WTC11 (cell line): ENCODE measurements around the gene COL2A1.

Source experiments
- CBFB ChIP-seq: sonication (generic); formaldehyde crosslinking; IDR thresholded peaks from 2 replicates; pipeline ENCODE4 v1.8.1; 2022; ENCODE audit warnings: mild to moderate bottlenecking, low read depth, missing genetic modification reagents
- CREM ChIP-seq: sonication (generic); formaldehyde crosslinking; IDR thresholded peaks from 2 replicates; pipeline ENCODE4 v1.8.1; 2022; ENCODE audit warnings: mild to moderate bottlenecking, missing genetic modification reagents, moderate library complexity
- ESRRA ChIP-seq: sonication (generic); formaldehyde crosslinking; IDR thresholded peaks from 2 replicates; pipeline ENCODE4 v1.8.1; 2022; ENCODE audit warnings: mild to moderate bottlenecking, missing genetic modification reagents, borderline replicate concordance
- ETV6 ChIP-seq: sonication (generic); formaldehyde crosslinking; IDR thresholded peaks from 2 replicates; pipeline ENCODE4 v1.8.1; 2022; ENCODE audit warnings: mild to moderate bottlenecking, missing genetic modification reagents
- JUN ChIP-seq: sonication (generic); formaldehyde crosslinking; IDR thresholded peaks from 2 replicates; pipeline ENCODE4 v1.8.0; 2023; ENCODE audit warnings: mild to moderate bottlenecking, missing genetic modification reagents
- NR2C2 ChIP-seq: sonication (generic); formaldehyde crosslinking; IDR thresholded peaks from 2 replicates; pipeline ENCODE4 v1.8.0; 2022; ENCODE audit warnings: mild to moderate bottlenecking, missing genetic modification reagents
- TEAD4 ChIP-seq: sonication (generic); formaldehyde crosslinking; IDR thresholded peaks from 2 replicates; pipeline ENCODE4 v1.8.0; 2022; ENCODE audit warnings: mild to moderate bottlenecking, missing genetic modification reagents
- TF ChIP-seq, protein P1 (sequence below): fragments of 200-600 bp; IDR thresholded peaks from 2 replicates; pipeline ENCODE4 v1.8.0; 2022; ENCODE audit warnings: antibody characterized with exemption
- TF ChIP-seq, protein P2 (sequence below): sonication (generic); formaldehyde crosslinking; IDR thresholded peaks from 2 replicates; pipeline ENCODE4 v1.8.1; 2023; ENCODE audit warnings: mild to moderate bottlenecking, missing genetic modification reagents, borderline replicate concordance
- TF ChIP-seq, protein P3 (sequence below): sonication (generic); formaldehyde crosslinking; IDR thresholded peaks from 2 replicates; pipeline ENCODE4 v1.8.0; 2022; ENCODE audit warnings: mild to moderate bottlenecking, missing genetic modification reagents
- TF ChIP-seq, protein P4 (sequence below): sonication (generic); formaldehyde crosslinking; IDR thresholded peaks from 2 replicates; pipeline ENCODE4 v1.8.1; 2023; ENCODE audit warnings: mild to moderate bottlenecking, missing genetic modification reagents
- TF ChIP-seq, protein P5 (sequence below): sonication (generic); formaldehyde crosslinking; IDR thresholded peaks from 2 replicates; pipeline ENCODE4 v1.8.1; 2022; ENCODE audit warnings: low read depth, missing genetic modification reagents, borderline replicate concordance

DNA sequence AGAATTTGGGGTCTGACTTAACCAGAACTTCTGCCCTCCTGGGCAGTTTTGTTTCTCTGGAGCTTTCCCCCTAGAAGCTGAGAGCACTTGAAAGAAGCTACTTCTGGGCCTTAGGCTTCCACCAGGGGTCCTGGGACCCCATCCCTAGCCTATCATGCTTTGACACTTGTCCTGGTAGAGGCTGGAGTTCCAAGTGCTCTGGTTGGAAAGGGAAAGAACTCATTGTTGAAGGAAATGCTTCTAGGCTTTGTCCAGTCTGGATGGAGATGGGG is 1.4 kb upstream of the COL2A1 start:
- TF ChIP-seq, protein P1, sequence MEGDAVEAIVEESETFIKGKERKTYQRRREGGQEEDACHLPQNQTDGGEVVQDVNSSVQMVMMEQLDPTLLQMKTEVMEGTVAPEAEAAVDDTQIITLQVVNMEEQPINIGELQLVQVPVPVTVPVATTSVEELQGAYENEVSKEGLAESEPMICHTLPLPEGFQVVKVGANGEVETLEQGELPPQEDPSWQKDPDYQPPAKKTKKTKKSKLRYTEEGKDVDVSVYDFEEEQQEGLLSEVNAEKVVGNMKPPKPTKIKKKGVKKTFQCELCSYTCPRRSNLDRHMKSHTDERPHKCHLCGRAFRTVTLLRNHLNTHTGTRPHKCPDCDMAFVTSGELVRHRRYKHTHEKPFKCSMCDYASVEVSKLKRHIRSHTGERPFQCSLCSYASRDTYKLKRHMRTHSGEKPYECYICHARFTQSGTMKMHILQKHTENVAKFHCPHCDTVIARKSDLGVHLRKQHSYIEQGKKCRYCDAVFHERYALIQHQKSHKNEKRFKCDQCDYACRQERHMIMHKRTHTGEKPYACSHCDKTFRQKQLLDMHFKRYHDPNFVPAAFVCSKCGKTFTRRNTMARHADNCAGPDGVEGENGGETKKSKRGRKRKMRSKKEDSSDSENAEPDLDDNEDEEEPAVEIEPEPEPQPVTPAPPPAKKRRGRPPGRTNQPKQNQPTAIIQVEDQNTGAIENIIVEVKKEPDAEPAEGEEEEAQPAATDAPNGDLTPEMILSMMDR, result no peak
- TF ChIP-seq JUN (CRISPR knock-in tag) (no peak), TEAD4 (CRISPR knock-in tag) (no peak), CREM (CRISPR knock-in tag) (no peak), ESRRA (no peak), CBFB (CRISPR knock-in tag) (no peak), ETV6 (CRISPR knock-in tag) (no peak), NR2C2 (no peak)
- TF ChIP-seq, protein P2, sequence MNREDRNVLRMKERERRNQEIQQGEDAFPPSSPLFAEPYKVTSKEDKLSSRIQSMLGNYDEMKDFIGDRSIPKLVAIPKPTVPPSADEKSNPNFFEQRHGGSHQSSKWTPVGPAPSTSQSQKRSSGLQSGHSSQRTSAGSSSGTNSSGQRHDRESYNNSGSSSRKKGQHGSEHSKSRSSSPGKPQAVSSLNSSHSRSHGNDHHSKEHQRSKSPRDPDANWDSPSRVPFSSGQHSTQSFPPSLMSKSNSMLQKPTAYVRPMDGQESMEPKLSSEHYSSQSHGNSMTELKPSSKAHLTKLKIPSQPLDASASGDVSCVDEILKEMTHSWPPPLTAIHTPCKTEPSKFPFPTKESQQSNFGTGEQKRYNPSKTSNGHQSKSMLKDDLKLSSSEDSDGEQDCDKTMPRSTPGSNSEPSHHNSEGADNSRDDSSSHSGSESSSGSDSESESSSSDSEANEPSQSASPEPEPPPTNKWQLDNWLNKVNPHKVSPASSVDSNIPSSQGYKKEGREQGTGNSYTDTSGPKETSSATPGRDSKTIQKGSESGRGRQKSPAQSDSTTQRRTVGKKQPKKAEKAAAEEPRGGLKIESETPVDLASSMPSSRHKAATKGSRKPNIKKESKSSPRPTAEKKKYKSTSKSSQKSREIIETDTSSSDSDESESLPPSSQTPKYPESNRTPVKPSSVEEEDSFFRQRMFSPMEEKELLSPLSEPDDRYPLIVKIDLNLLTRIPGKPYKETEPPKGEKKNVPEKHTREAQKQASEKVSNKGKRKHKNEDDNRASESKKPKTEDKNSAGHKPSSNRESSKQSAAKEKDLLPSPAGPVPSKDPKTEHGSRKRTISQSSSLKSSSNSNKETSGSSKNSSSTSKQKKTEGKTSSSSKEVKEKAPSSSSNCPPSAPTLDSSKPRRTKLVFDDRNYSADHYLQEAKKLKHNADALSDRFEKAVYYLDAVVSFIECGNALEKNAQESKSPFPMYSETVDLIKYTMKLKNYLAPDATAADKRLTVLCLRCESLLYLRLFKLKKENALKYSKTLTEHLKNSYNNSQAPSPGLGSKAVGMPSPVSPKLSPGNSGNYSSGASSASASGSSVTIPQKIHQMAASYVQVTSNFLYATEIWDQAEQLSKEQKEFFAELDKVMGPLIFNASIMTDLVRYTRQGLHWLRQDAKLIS (CRISPR knock-in tag), result no peak
- TF ChIP-seq, protein P3, sequence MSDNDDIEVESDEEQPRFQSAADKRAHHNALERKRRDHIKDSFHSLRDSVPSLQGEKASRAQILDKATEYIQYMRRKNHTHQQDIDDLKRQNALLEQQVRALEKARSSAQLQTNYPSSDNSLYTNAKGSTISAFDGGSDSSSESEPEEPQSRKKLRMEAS (CRISPR knock-in tag), result no peak
- TF ChIP-seq, protein P4, sequence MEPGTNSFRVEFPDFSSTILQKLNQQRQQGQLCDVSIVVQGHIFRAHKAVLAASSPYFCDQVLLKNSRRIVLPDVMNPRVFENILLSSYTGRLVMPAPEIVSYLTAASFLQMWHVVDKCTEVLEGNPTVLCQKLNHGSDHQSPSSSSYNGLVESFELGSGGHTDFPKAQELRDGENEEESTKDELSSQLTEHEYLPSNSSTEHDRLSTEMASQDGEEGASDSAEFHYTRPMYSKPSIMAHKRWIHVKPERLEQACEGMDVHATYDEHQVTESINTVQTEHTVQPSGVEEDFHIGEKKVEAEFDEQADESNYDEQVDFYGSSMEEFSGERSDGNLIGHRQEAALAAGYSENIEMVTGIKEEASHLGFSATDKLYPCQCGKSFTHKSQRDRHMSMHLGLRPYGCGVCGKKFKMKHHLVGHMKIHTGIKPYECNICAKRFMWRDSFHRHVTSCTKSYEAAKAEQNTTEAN (CRISPR knock-in tag), result no peak
- TF ChIP-seq, protein P5, sequence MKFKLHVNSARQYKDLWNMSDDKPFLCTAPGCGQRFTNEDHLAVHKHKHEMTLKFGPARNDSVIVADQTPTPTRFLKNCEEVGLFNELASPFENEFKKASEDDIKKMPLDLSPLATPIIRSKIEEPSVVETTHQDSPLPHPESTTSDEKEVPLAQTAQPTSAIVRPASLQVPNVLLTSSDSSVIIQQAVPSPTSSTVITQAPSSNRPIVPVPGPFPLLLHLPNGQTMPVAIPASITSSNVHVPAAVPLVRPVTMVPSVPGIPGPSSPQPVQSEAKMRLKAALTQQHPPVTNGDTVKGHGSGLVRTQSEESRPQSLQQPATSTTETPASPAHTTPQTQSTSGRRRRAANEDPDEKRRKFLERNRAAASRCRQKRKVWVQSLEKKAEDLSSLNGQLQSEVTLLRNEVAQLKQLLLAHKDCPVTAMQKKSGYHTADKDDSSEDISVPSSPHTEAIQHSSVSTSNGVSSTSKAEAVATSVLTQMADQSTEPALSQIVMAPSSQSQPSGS (CRISPR knock-in tag), result no peak
